MCF 10A (cell line): ENCODE measurements around the gene ARVCF. TPM values are rescaled to one million over a fixed set of nuclear protein-coding genes. Genes with fewer than 3 reads are reported as not detected.
"Not testable (repeated sequence)": the region's sequence is repeated elsewhere in the genome, so short reads cannot be mapped to it uniquely, and the experiment has no call there.

ENCODE experiments used
- BruUV-seq: library from RNA; stranded (reverse); fragments of 400-500 nt; replicated peaks from 2 replicates; lab custom pipeline; 2021; lab: Mats Ljungman, UMichigan
- CTCF ChIA-PET: fragments of 300-600 bp; sonication (Branson Sonifier 250); formaldehyde crosslinking; extraction: SDS; loops from one replicate; lab custom pipeline; 2021; ENCODE audit warnings: antibody characterized with exemption, inconsistent platforms; lab: Yijun Ruan, JAX
- POLR2A ChIA-PET: fragments of 300-600, 350-650 bp; sonication (Branson Sonifier 250); formaldehyde crosslinking; extraction: SDS; loops from one replicate; lab custom pipeline; 2020; ENCODE audit warnings: antibody characterized with exemption, inconsistent platforms; lab: Yijun Ruan, JAX
- DNase-seq: peaks from one replicate; pipeline ENCODE4 v3.0.0-alpha.2; 2018; ENCODE audit not compliant: unreplicated experiment
- H3K27ac Mint-ChIP-seq: one replicate; pipeline ENCODE4 v1.8.0; 2022; ENCODE audit warnings: mild to moderate bottlenecking, low read depth, mixed read lengths; ENCODE audit not compliant: unreplicated experiment
- H3K27me3 Mint-ChIP-seq: one replicate; pipeline ENCODE4 v1.8.0; 2022; ENCODE audit warnings: mixed read lengths; ENCODE audit not compliant: insufficient read depth, unreplicated experiment
- H3K36me3 Mint-ChIP-seq: one replicate; pipeline ENCODE4 v1.8.0; 2022; ENCODE audit warnings: mild to moderate bottlenecking, moderate library complexity, mixed read lengths; ENCODE audit not compliant: insufficient read depth, unreplicated experiment
- H3K4me1 Mint-ChIP-seq: one replicate; pipeline ENCODE4 v1.8.0; 2022; ENCODE audit warnings: mixed read lengths; ENCODE audit not compliant: insufficient read depth, unreplicated experiment
- H3K4me3 Mint-ChIP-seq: one replicate; pipeline ENCODE4 v1.8.0; 2022; ENCODE audit warnings: mild to moderate bottlenecking, moderate library complexity, mixed read lengths; ENCODE audit not compliant: unreplicated experiment
- H3K9me3 Mint-ChIP-seq: one replicate; pipeline ENCODE4 v1.8.0; 2022; ENCODE audit warnings: mixed read lengths; ENCODE audit not compliant: unreplicated experiment
- CTCF ChIP-seq: fragments of 200-600 bp; IDR thresholded peaks from one replicate; pipeline ENCODE4 v1.8.0; 2022; ENCODE audit warnings: antibody characterized with exemption, mild to moderate bottlenecking; ENCODE audit not compliant: unreplicated experiment
- intact Hi-C: fragments of 100-400 bp; cut with micrococcal nuclease; formaldehyde crosslinking; loops from 2 replicates; pipeline ENCODE4 v1.14.1; 2022
- total RNA-seq: library from RNA; stranded (reverse); gene quantifications from 2 replicates; pipeline ENCODE4 v1.2.3, GENCODE V29; 2022

ARVCF gene
- total RNA-seq, 1 experiment from 2014 or later, result 7.5 TPM

GRCh38 chr22:19929586-19930550 is 86.8 kb downstream of the ARVCF start:
- Mint-ChIP-seq H3K4me1 (no peaks in the 10 kb centered on the region), H3K36me3 (peaks cover 29% of the 10 kb centered on the region), H3K27ac (no peak overlapping the region), H3K9me3 (no peaks in the 10 kb centered on the region), H3K4me3 (no peak overlapping the region), H3K27me3 (no peaks in the 10 kb centered on the region)
- ChIA-PET POLR2A (interaction anchor here (0.9 kb wide), 1 partner anchor 11 kb away, joined by 3 read pairs; the partner anchor contains the start of genes COMT and TXNRD2), CTCF (interaction anchor here (0.6 kb wide), 2 partner anchors 11 to 199 kb away, joined by 3 read pairs; no protein-coding TSS in a partner anchor)
- intact Hi-C loops, result no loop called here
- no TSS peak for BruUV-seq
- TF ChIP-seq CTCF, result no peak
- DNase-seq, result no peak

GRCh38 chr22:19928207-19928606 is 88.4 kb downstream of the ARVCF start:
- H3K27me3 Mint-ChIP-seq, result no peaks in the 10 kb centered on the region
- H3K9me3 Mint-ChIP-seq, result no peaks in the 10 kb centered on the region
- H3K36me3 Mint-ChIP-seq, result peaks cover 38% of the 10 kb centered on the region
- no peak for TF ChIP-seq CTCF
- no peaks in the 10 kb centered on the region for H3K4me1 Mint-ChIP-seq
- H3K27ac Mint-ChIP-seq, result no peak overlapping the region
- ChIA-PET POLR2A (no interaction called here), CTCF (no interaction called here)
- intact Hi-C loops, result no loop called here
- TSS peak; percentile 5 for BruUV-seq
- DNase-seq, result no peak
- no peak overlapping the region for H3K4me3 Mint-ChIP-seq

- POLR2A ChIA-PET, result interaction anchor here (1.4 kb wide), 1 partner anchor 11 kb away, joined by 3 read pairs; no protein-coding TSS in a partner anchor
- Mint-ChIP-seq H3K27me3 (no peaks in the 10 kb centered on the region), H3K4me3 (no peak overlapping the region), H3K27ac (no peak overlapping the region), H3K36me3 (peaks cover 41% of the 10 kb centered on the region), H3K4me1 (no peaks in the 10 kb centered on the region), H3K9me3 (no peaks in the 10 kb centered on the region)
- intact Hi-C loops, result no loop called here
- no peak for DNase-seq
- CTCF ChIA-PET, result no interaction called here
- no peak for TF ChIP-seq CTCF
- BruUV-seq, result no TSS peak
Measured at GRCh38 chr22:19927696-19928095, 88.9 kb downstream of the ARVCF start.

GRCh38 chr22:19926028-19926427 is 90.6 kb downstream of the ARVCF start:
- CTCF ChIA-PET, result interaction anchor here (0.6 to 1.3 kb wide), 3 partner anchors 16 to 389 kb away, joined by 3 to 4 read pairs (median 4); no protein-coding TSS in a partner anchor
- H3K27me3 Mint-ChIP-seq, H3K27ac Mint-ChIP-seq, POLR2A ChIA-PET, BruUV-seq, H3K4me3 Mint-ChIP-seq, H3K9me3 Mint-ChIP-seq, H3K4me1 Mint-ChIP-seq, intact Hi-C loops, DNase-seq: not testable (repeated sequence)
- H3K36me3 Mint-ChIP-seq, result peaks cover 46% of the 10 kb centered on the region
